ENCODE results near the gene BDP1. TPM values are rescaled to one million over a fixed set of nuclear protein-coding genes. Genes with fewer than 3 reads are reported as not detected.

BDP1 gene
- total RNA-seq, 1 donor from 2014 or later: 37.0 TPM

DNA sequence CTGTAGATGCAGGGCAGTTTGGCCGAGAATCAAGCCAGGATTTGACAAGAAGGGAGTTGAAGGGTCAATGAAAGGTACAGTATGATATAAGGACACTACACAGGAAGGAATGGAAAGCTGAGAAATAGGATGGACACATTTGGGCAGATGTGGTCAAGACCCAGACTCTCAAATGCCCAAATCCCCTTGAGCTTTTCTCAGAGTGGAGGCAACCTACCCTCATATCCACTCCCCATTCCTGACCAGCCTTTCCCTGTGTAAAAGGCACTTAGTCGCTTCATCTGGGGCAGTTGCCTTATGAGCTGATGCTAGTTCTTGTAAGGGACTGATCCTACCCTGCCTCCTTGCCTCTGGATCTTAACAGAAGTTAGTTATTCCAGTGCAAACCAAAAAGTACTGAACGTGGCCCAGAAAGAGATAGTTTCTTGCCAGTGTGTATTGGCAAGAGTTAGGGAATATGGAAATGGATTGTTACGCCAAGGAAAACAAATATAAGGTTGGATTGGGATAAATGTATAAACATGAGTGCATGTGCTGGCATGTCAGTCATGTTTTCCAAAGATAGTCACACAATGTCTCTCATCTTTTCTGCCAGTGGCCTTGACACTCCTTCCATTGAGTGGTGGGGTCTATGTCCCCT lies 127.6 kb downstream of the BDP1 start:
- Mint-ChIP-seq H3K27me3 (ENCODE audit: unreplicated experiment) (peaks cover 2% of the 10 kb centered on the region), H3K27ac (ENCODE audit: unreplicated experiment) (no peak overlapping the region), H3K9me3 (ENCODE audit: unreplicated experiment) (peaks cover 2% of the 10 kb centered on the region)

DNA sequence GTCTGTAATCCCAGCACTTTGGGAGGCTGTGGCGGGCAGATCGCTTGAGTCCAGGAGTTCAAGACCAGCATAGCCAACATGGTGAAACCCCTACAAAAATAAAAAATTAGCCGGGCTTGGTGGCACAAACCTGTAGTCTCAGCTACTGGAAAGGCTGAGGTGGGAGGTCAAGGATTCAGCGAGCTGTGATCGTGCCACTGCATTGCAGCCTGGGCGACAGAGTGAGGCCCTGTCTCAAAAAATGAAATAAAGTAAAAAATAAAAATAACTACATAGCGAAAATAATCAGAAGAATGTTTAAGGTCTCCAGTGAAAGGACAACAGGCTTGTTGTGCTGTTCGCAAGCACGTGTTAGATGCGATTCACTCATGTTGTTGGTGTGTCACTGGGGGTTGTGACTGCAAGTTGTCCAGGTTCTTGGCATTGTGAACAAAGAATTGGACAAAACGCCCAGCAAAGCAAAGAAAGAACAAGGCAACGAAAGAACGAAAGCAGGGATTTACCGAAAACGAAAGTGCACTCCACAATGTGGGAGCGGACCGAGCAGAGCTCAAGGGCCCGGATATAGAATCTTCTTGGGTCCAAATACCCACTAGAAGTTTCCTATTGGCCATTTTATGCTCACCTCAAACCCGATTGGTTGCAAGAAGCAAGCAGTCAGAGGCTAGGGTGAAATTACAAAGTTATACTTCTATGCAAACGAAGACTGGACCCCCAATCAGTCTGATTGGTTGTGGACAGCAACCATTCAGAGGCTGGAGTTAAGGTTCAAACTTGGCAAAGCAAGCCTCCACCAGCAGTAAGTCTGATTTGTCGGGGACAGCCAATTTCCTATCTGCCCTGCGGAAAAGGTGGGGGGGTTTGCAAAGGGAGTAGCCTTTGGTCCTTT lies 130.8 kb downstream of the BDP1 start:
- H3K9me3 Mint-ChIP-seq (ENCODE audit: unreplicated experiment): peaks cover 2% of the 10 kb centered on the region
- no peak for DNase-seq
- peak overlapping the region; percentile 98 for H3K4me3 Mint-ChIP-seq (ENCODE audit: unreplicated experiment)
- peaks cover 2% of the 10 kb centered on the region for H3K4me1 Mint-ChIP-seq (ENCODE audit: low read depth, unreplicated experiment)
- TF ChIP-seq, protein P1, sequence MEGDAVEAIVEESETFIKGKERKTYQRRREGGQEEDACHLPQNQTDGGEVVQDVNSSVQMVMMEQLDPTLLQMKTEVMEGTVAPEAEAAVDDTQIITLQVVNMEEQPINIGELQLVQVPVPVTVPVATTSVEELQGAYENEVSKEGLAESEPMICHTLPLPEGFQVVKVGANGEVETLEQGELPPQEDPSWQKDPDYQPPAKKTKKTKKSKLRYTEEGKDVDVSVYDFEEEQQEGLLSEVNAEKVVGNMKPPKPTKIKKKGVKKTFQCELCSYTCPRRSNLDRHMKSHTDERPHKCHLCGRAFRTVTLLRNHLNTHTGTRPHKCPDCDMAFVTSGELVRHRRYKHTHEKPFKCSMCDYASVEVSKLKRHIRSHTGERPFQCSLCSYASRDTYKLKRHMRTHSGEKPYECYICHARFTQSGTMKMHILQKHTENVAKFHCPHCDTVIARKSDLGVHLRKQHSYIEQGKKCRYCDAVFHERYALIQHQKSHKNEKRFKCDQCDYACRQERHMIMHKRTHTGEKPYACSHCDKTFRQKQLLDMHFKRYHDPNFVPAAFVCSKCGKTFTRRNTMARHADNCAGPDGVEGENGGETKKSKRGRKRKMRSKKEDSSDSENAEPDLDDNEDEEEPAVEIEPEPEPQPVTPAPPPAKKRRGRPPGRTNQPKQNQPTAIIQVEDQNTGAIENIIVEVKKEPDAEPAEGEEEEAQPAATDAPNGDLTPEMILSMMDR (IDR thresholded peaks at IDR 0.05; ENCODE audit: partially characterized antibody, unreplicated experiment): no peak
- peaks cover 2% of the 10 kb centered on the region for H3K27me3 Mint-ChIP-seq (ENCODE audit: unreplicated experiment)
- H3K27ac Mint-ChIP-seq (ENCODE audit: unreplicated experiment): peak overlapping the region; percentile 84
- H3K36me3 Mint-ChIP-seq (ENCODE audit: unreplicated experiment): no peaks in the 10 kb centered on the region

More for the DNA sequence above, 127.6 kb downstream of the BDP1 start:
- DNase-seq: no peak
- no peak overlapping the region for H3K4me3 Mint-ChIP-seq (ENCODE audit: unreplicated experiment)
- TF ChIP-seq, protein P1 (IDR thresholded peaks at IDR 0.05; ENCODE audit: partially characterized antibody, unreplicated experiment): no peak
- H3K36me3 Mint-ChIP-seq (ENCODE audit: unreplicated experiment): peaks cover 8% of the 10 kb centered on the region
- peaks cover 2% of the 10 kb centered on the region for H3K4me1 Mint-ChIP-seq (ENCODE audit: low read depth, unreplicated experiment)

DNA sequence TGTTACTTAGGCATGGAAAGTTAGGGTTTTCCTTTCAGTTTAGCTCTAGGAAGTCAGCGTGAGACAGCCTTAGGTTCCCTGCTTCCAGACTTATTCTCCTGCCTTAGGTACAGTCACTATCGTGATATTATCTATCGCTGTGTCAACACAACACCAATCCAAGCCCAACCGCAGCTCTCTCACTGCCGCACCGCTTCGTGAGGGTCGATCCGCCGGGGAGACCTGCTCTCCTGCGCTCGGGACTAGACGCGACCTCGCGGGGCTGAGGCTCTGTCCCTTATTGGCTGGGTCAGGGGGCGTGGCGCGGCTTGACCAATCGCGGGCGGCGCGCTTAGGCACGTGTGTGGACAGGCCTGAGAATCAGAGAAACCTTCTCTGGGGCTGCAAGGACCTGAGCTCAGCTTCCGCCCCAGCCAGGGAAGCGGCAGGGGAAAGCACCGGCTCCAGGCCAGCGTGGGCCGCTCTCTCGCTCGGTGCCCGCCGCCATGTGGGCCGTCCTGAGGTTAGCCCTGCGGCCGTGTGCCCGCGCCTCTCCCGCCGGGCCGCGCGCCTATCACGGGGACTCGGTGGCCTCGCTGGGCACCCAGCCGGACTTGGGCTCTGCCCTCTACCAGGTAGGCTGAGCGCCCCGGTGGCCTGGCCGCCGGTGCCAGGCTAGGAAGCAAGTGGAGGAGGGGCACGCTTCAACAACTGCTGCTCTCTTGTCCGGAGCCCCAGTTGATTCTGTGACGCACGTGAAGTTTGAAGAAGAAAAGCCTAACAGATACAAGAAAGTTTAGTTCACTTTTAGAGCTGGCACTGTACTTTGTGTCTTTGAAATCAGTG lies 131.7 kb downstream of the BDP1 start, which contains the start of gene MCCC2:
MCCC2 (plus strand) TSS at position 400 of the 825 bp plus-strand sequence; CDS start at position 486, 86 bp downstream.
- peaks cover 2% of the 10 kb centered on the region for H3K27me3 Mint-ChIP-seq (ENCODE audit: unreplicated experiment)
- peak within 1 kb of the TSS; percentile 98 for H3K4me3 Mint-ChIP-seq (ENCODE audit: unreplicated experiment)
- peaks cover 2% of the 10 kb centered on the region for H3K4me1 Mint-ChIP-seq (ENCODE audit: low read depth, unreplicated experiment)
- no peaks in the 10 kb centered on the region for H3K36me3 Mint-ChIP-seq (ENCODE audit: unreplicated experiment)
- H3K27ac Mint-ChIP-seq (ENCODE audit: unreplicated experiment): peak within 1 kb of the TSS; percentile 84
- TF ChIP-seq, protein P1 (IDR thresholded peaks at IDR 0.05; ENCODE audit: partially characterized antibody, unreplicated experiment): no peak
- peaks cover 2% of the 10 kb centered on the region for H3K9me3 Mint-ChIP-seq (ENCODE audit: unreplicated experiment)
- peak; percentile 99 for DNase-seq

DNA sequence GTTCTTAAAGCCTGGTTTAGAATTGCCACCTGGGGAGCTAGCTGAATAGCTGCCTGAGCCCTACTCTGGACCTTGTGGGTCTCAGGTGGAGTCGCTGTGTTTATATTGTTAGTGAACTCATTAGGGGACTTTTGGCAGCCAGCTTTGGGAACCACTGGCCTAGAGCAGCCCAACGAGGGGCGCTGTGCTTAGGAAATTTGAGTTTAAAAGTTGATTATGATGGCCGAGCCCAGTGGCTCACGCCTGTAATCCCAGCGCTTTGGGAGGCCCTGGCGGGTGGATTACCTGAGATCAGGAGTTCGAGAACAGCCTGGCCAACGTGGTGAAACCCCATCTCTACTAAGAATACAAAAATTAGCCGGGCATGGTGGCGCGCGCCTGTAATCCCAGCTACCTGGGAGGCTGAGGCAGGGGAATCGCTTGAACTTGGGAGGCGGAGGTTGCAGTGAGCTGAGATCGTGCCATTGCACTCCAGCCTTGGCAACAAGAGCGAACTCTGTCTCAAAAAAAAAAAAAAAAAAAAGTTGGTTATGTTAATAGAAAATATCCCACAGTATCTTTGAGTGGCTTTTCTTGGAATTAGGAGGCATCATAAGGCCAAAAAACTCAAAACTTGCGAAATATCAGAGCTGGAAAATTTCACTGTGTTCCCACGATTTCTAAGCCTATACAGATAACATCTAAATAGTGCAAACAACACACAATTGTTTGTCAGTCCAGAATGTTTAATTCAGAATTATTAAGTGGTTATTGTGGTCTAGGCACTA lies 132.5 kb downstream of the BDP1 start:
- TF ChIP-seq, protein P1 (IDR thresholded peaks at IDR 0.05; ENCODE audit: partially characterized antibody, unreplicated experiment): no peak
- no peak overlapping the region for H3K27ac Mint-ChIP-seq (ENCODE audit: unreplicated experiment)
- peaks cover 2% of the 10 kb centered on the region for H3K4me1 Mint-ChIP-seq (ENCODE audit: low read depth, unreplicated experiment)
- H3K27me3 Mint-ChIP-seq (ENCODE audit: unreplicated experiment): peaks cover 2% of the 10 kb centered on the region
- H3K4me3 Mint-ChIP-seq (ENCODE audit: unreplicated experiment): peak overlapping the region; percentile 91
- DNase-seq: no peak
- H3K9me3 Mint-ChIP-seq (ENCODE audit: unreplicated experiment): peaks cover 2% of the 10 kb centered on the region
- H3K36me3 Mint-ChIP-seq (ENCODE audit: unreplicated experiment): no peaks in the 10 kb centered on the region
